VCaP (cell line): ENCODE data around the gene RNF227.

Experiments
- H3K27ac ChIP-seq: fragments of 450-650 bp; 2 replicates; pipeline ENCODE4 v1.5.1; 2017
- CTCF ChIP-seq: fragments of 450-650 bp; conservative IDR thresholded peaks from 2 replicates; pipeline ENCODE4 v1.5.1; 2017; ENCODE audit warnings: mild to moderate bottlenecking, moderate library complexity

Gene RNF227

GRCh38 chr17:7935859-7936258 lies 19.8 kb upstream of the RNF227 start:
- TF ChIP-seq CTCF, result no peak
- H3K27ac ChIP-seq, result peak overlapping the region; percentile 54

- no peak for TF ChIP-seq CTCF
Measured at GRCh38 chr17:7932949-7933348, 16.9 kb upstream of the RNF227 start.

GRCh38 chr17:7932483-7932891 lies 16.4 kb upstream of the RNF227 start:
- TF ChIP-seq CTCF, result no peak
- peak overlapping the region; percentile 60; the same call in 1 of the 2 replicates for H3K27ac ChIP-seq

More at GRCh38 chr17:7932949-7933348, 16.9 kb upstream of the RNF227 start:
- H3K27ac ChIP-seq, result peak overlapping the region; percentile 60; the same call in 1 of the 2 replicates

- peak within 1 kb of the TSS; percentile 60; the same call in 1 of the 2 replicates for H3K27ac ChIP-seq
- TF ChIP-seq CTCF, result no peak
Measured at GRCh38 chr17:7931709-7932482, 15.8 kb upstream of the RNF227 start, which contains the start of the genes CNTROB and TRAPPC1. Gene CNTROB, plus strand, starts transcription at chr17:7932206. Its CDS starts 874 bp downstream, at chr17:7933080. Gene TRAPPC1, minus strand, starts transcription at chr17:7931946. Its CDS starts 117 bp downstream, at chr17:7931829.

- no peak for TF ChIP-seq CTCF
- H3K27ac ChIP-seq, result peak overlapping the region; percentile 60; the same call in 1 of the 2 replicates
Measured at GRCh38 chr17:7930841-7931631, 14.9 kb upstream of the RNF227 start.

GRCh38 chr17:7929158-7930023 lies 13.3 kb upstream of the RNF227 start, which contains the start of gene KCNAB3:
Gene KCNAB3, minus strand, starts transcription at chr17:7929856. Its CDS starts 421 bp downstream, at chr17:7929435.
- no peak for TF ChIP-seq CTCF
- no peak within 1 kb of the TSS for H3K27ac ChIP-seq
